Kidney epithelial cell (primary cell): ENCODE data around the gene BAZ1A. TPM values are rescaled to one million over a fixed set of nuclear protein-coding genes. Genes with fewer than 3 reads are reported as not detected.

Experiments used
- DNase-seq: peaks from one replicate; pipeline ENCODE4 v3.0.0-alpha.2; 2010; ENCODE audit warnings: low read depth
- H3K27me3 ChIP-seq: 2 replicates; pipeline ENCODE4 v1.6.0; 2011; ENCODE audit warnings: low read length; ENCODE audit not compliant: control insufficient read depth, insufficient read depth
- H3K36me3 ChIP-seq: 2 replicates; pipeline ENCODE4 v1.5.1; 2011; ENCODE audit warnings: low read length; ENCODE audit not compliant: control insufficient read depth, insufficient read depth
- H3K4me3 ChIP-seq: 2 replicates; pipeline ENCODE4 v1.5.1; 2011; ENCODE audit warnings: low read depth, mild to moderate bottlenecking, control low read depth, low read length
- total RNA-seq: library from RNA; depleted of rRNA; stranded (reverse); fragments of >200 nt; gene quantifications from 2 replicates; pipeline ENCODE4 v1.2.3, GENCODE V29; 2015
- TF ChIP-seq, protein P1 (sequence below): IDR thresholded peaks from 2 replicates; pipeline ENCODE4 v1.5.1; 2011; ENCODE audit warnings: mild to moderate bottlenecking, moderate library complexity, low read length, control low read depth, inconsistent platforms; ENCODE audit not compliant: insufficient read depth, poor library complexity, severe bottlenecking

BAZ1A gene
- total RNA-seq, 1 donor from 2014 or later, result 36.1 TPM

DNA sequence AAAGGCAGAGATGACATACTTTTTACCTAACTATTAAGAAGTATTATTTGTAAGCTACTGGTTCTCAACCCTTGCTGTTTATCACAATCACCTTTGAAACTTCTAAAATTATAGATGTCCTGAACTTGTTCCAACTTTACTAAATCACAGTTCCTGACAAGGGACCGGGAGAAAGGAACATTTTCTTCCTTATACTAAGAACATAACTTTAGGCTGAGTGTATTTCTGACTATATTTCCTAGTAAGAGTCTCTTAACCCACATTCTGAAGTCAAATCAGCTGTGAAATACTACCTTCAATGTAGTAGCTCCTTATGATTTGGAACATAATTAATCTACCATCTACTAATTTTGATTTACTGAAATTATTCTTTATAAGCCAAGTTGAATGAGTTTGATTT lies 80.2 kb downstream of the BAZ1A start:
- TF ChIP-seq, protein P1, sequence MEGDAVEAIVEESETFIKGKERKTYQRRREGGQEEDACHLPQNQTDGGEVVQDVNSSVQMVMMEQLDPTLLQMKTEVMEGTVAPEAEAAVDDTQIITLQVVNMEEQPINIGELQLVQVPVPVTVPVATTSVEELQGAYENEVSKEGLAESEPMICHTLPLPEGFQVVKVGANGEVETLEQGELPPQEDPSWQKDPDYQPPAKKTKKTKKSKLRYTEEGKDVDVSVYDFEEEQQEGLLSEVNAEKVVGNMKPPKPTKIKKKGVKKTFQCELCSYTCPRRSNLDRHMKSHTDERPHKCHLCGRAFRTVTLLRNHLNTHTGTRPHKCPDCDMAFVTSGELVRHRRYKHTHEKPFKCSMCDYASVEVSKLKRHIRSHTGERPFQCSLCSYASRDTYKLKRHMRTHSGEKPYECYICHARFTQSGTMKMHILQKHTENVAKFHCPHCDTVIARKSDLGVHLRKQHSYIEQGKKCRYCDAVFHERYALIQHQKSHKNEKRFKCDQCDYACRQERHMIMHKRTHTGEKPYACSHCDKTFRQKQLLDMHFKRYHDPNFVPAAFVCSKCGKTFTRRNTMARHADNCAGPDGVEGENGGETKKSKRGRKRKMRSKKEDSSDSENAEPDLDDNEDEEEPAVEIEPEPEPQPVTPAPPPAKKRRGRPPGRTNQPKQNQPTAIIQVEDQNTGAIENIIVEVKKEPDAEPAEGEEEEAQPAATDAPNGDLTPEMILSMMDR, result no peak
- Histone ChIP-seq H3K27me3 (no peaks in the 10 kb centered on the region), H3K4me3 (no peak overlapping the region), H3K36me3 (no peaks in the 10 kb centered on the region)
- no peak for DNase-seq

DNA sequence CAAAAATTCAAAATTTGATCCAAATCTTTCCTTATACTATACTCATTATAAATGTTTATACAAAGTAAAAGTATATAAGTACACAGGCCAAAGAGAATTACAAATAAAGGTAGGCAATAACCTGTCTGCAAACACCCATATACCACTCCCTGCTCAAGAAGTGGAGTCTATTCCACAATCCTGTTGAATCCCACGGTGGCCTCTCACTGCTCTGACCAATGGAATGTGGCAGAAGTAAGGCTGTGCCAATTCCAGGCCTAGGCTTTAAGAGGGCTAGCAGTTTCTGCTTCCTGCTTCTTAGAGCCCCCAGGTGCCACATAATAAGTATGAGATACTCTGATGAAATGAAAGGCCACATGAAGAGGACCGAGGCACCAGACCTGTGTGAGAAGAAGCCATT lies 80.9 kb downstream of the BAZ1A start:
- H3K4me3 ChIP-seq, result no peak overlapping the region
- H3K36me3 ChIP-seq, result no peaks in the 10 kb centered on the region
- DNase-seq, result no peak
- TF ChIP-seq, protein P1, result no peak
- H3K27me3 ChIP-seq, result no peaks in the 10 kb centered on the region

DNA sequence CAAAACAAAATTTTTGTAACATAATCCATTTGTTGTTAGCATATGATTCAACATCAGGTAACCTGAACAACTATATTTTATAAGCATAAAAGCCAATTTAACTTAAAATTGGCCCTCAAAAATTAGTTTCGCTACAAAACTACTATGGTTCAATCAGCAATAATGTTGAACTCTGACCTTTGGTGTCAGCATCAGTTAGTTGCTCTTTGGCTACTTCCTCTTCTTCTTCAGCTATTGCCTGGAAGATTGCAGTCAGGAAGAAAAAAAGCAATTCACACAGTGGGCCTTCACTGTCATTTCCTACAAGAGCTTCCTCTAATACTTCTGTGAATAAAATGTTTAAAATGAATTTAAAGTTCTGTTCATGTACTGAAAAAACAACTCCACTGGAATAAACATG lies 82.6 kb downstream of the BAZ1A start:
- Histone ChIP-seq H3K36me3 (no peaks in the 10 kb centered on the region), H3K4me3 (no peak overlapping the region), H3K27me3 (no peaks in the 10 kb centered on the region)
- DNase-seq, result no peak
- TF ChIP-seq, protein P1, result no peak

DNA sequence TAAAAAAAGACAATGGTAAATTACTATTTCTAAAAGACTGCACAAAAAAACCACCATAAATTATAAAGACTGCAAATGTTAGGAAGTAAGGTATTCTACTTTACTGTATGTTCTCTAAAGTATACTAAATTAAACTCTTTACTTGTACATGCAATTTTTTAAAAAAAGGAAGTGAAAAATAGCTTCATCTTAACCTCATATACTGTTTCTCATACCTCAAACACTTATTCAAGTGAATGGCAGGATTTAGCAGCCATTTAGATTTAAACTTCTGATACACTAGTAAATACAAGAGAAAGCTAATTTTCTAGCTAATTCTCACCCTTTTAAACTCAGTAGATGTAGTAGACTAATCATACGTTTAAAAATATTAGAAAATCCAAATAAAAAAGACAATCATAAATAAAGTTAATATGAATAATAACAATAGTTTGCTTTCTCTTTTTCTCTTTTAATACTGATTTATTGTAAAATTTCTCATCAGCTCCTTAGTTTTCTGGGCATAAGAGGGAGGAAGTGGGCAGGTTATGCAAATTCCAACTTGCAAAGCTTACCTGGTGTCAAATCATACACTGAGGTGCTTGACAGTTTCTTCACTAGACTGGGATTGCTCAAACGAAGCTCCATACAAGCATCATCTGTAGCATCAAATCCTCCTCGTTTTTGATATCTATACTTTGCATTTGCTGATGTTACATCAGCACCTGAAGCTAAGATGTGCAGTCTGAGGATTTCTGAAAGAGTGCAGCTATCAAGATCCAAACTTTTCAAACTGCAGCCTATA lies 89.7 kb downstream of the BAZ1A start:
- Histone ChIP-seq H3K4me3 (no peak overlapping the region), H3K27me3 (no peaks in the 10 kb centered on the region), H3K36me3 (no peaks in the 10 kb centered on the region)
- no peak for DNase-seq
- TF ChIP-seq, protein P1, result no peak

DNA sequence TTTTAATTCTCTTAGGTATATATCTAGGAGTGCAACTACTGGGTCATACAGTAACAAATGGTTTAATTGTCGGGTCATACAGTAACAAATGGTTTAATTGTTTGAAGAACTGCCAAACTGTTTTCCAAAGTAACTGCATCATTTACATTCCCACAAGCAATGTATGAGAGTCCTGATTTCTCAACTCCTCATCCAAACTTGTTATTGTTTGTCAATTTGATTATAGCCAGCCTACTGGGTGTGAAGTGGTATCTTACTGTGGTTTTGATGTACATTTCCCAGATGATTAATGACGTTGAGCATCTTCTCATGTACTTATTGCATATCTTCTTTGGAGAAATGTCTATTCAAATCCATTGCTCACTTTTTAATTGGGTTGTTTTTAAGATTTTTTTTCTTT lies 93.1 kb downstream of the BAZ1A start:
- TF ChIP-seq, protein P1, result no peak
- Histone ChIP-seq H3K36me3 (no peaks in the 10 kb centered on the region), H3K4me3 (no peak overlapping the region), H3K27me3 (no peaks in the 10 kb centered on the region)
- no peak for DNase-seq

DNA sequence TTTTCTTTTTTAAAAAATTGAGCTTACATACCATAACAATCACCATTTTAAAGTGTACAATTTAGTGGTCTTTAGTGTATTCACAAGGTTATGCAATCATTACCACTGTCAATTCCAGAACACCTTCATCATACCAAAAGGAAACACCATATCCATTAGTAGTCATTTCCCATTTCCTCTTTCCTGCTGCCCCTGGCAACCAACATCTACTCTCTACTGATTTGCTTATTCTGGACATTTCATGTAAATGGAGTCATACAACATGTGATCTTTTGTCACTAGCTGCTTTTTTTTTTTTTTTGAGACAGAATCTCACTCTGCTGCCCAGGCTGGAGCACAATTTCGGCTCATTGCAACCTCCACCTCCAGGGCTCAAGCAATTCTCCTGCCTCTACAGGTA lies 93.9 kb downstream of the BAZ1A start:
- H3K36me3 ChIP-seq, result no peaks in the 10 kb centered on the region
- TF ChIP-seq, protein P1, result no peak
- no peaks in the 10 kb centered on the region for H3K27me3 ChIP-seq
- peak; percentile 55 for DNase-seq
- H3K4me3 ChIP-seq, result no peak overlapping the region
